ENCODE results near the gene WAPL. TPM values are rescaled to one million over a fixed set of nuclear protein-coding genes. Genes with fewer than 3 reads are reported as not detected.
"Not testable (repeated sequence)": the region's sequence is repeated elsewhere in the genome, so short reads cannot be mapped to it uniquely, and the experiment has no call there.

The WAPL gene
- total RNA-seq, 1 experiment from 2014 or later = 48.0 TPM

GRCh38 chr10:86389441-86390193 lies 132.0 kb downstream of the WAPL start (continued):
- TF ChIP-seq, protein P1, sequence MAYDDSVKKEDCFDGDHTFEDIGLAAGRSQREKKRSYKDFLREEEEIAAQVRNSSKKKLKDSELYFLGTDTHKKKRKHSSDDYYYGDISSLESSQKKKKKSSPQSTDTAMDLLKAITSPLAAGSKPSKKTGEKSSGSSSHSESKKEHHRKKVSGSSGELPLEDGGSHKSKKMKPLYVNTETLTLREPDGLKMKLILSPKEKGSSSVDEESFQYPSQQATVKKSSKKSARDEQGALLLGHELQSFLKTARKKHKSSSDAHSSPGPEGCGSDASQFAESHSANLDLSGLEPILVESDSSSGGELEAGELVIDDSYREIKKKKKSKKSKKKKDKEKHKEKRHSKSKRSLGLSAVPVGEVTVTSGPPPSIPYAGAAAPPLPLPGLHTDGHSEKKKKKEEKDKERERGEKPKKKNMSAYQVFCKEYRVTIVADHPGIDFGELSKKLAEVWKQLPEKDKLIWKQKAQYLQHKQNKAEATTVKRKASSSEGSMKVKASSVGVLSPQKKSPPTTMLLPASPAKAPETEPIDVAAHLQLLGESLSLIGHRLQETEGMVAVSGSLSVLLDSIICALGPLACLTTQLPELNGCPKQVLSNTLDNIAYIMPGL (CRISPR knock-in tag; IDR thresholded peaks at IDR 0.05) = peak; percentile 61; the same call in 1 of the 2 replicates
- TF ChIP-seq AR (CRISPR knock-in tag; IDR thresholded peaks at IDR 0.05) = no peak
- TF ChIP-seq, protein P2, sequence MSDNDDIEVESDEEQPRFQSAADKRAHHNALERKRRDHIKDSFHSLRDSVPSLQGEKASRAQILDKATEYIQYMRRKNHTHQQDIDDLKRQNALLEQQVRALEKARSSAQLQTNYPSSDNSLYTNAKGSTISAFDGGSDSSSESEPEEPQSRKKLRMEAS (CRISPR knock-in tag; IDR thresholded peaks at IDR 0.05) = peak; percentile 98
- TF ChIP-seq, protein P3, sequence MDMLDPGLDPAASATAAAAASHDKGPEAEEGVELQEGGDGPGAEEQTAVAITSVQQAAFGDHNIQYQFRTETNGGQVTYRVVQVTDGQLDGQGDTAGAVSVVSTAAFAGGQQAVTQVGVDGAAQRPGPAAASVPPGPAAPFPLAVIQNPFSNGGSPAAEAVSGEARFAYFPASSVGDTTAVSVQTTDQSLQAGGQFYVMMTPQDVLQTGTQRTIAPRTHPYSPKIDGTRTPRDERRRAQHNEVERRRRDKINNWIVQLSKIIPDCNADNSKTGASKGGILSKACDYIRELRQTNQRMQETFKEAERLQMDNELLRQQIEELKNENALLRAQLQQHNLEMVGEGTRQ (CRISPR knock-in tag; IDR thresholded peaks at IDR 0.05) = peak; percentile 15; the same call in 1 of the 2 replicates
- TF ChIP-seq JUN (CRISPR knock-in tag; IDR thresholded peaks at IDR 0.05) = 0 out of 2 replicates have a peak, but pooled peaks have one; percentile 31
- no peak for TF ChIP-seq ZNF425 (CRISPR knock-in tag; conservative IDR thresholded peaks at IDR 0.05)
- peak; percentile 23; the same call in 1 of the 2 replicates for TF ChIP-seq TP53 (CRISPR knock-in tag; IDR thresholded peaks at IDR 0.05)
- no peak for TF ChIP-seq GTF2I (CRISPR knock-in tag; conservative IDR thresholded peaks at IDR 0.05)
- 0 out of 2 replicates have a peak, but pooled peaks have one; percentile 41 for TF ChIP-seq TCF7 (CRISPR knock-in tag; IDR thresholded peaks at IDR 0.05; ENCODE audit: low read depth)
- TF ChIP-seq SP1 (CRISPR knock-in tag; conservative IDR thresholded peaks at IDR 0.05) = peak; percentile 45; the same call in 1 of the 2 replicates

GRCh38 chr10:86389109-86389440 lies 132.5 kb downstream of the WAPL start:
- Mint-ChIP-seq H3K4me1 (peaks cover 24% of the 10 kb centered on the region), H3K27ac (peak overlapping the region; percentile 60; the same call in 1 of the 2 replicates), H3K27me3 (ENCODE audit: low read depth) (peaks cover 52% of the 10 kb centered on the region), H3K4me3 (peak overlapping the region; percentile 72)
- not testable (repeated sequence) for ATAC-seq; H3K9me3 Mint-ChIP-seq; H3K36me3 Mint-ChIP-seq; DNase-seq (ENCODE audit: low spot score)
- TF ChIP-seq PRRX2 (CRISPR knock-in tag; IDR thresholded peaks at IDR 0.05) = 0 out of 2 replicates have a peak, but pooled peaks have one; percentile 51
- POLR2A ChIA-PET = interaction anchor here (0.6 to 2.4 kb wide), 7 partner anchors 12 to 1474 kb away, joined by 3 to 20 read pairs (median 5); partner anchors contain the start of genes GRID1 and WAPL
- CTCF ChIA-PET = interaction anchor here (0.5 to 5.5 kb wide), 13 partner anchors 12 to 293 kb away, joined by 3 to 48 read pairs (median 4); partner anchors contain the start of gene GRID1

DNA sequence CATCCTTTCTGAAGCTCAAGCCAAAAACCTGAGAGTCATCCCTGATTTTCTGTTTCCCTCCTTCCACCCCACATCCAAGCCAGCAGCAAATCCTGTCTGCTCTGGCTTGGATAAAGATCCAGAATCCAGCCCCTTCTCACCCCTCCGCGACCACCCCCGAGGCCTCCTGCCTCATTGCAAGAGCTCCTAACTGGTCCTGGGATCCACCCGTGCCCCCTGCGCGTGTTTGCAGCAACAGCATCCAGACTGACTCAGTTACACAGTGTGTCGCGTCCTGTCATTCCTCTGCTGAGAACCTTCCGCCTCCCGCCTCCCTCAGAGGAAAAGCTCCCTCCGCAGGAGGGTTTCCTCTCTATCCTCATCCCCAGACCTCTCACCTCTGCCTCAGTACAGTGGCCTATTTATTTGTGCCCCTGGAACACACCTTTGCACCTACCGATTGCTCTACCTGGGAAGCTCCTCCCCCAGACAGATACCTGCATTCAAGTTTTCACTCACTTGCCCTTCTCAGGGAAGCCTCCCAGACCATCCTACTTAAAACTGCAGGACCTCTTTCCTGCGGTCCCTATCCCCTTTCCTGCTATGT lies 133.4 kb downstream of the WAPL start:
- peak overlapping the region; percentile 12 for H3K4me3 Mint-ChIP-seq
- DNase-seq (ENCODE audit: low spot score) = peak; percentile 32

More for the DNA sequence above, 133.4 kb downstream of the WAPL start:
- H3K4me1 Mint-ChIP-seq = peaks cover 21% of the 10 kb centered on the region
- H3K9me3 Mint-ChIP-seq = no peaks in the 10 kb centered on the region
- ChIA-PET CTCF (interaction anchor here (0.8 to 5.5 kb wide), 9 partner anchors 12 to 249 kb away, joined by 3 to 48 read pairs (median 4); no protein-coding TSS in a partner anchor), POLR2A (interaction anchor here (0.5 to 1.8 kb wide), 5 partner anchors 16 to 416 kb away, joined by 3 to 9 read pairs (median 3); partner anchors contain the start of gene GRID1)
- TF ChIP-seq GTF2I (CRISPR knock-in tag; conservative IDR thresholded peaks at IDR 0.05) (no peak), ZNF396 (CRISPR knock-in tag; IDR thresholded peaks at IDR 0.05; ENCODE audit: borderline replicate concordance) (no peak)
- 0 out of 2 replicates have a peak overlapping the region, but pooled peaks have one; percentile 7 for H3K27ac Mint-ChIP-seq
- H3K36me3 Mint-ChIP-seq = no peaks in the 10 kb centered on the region
- peak; percentile 23 for ATAC-seq
- H3K27me3 Mint-ChIP-seq (ENCODE audit: low read depth) = peaks cover 50% of the 10 kb centered on the region

Data from WTC11 (cell line).